ENCODE data around the gene TIMP4.

TIMP4 gene

GRCh38 chr3:12185172-12185710 is 26.5 kb upstream of the TIMP4 start:
- DNase-seq (ENCODE audit: low read depth in 2 of 2) = no peak

DNA sequence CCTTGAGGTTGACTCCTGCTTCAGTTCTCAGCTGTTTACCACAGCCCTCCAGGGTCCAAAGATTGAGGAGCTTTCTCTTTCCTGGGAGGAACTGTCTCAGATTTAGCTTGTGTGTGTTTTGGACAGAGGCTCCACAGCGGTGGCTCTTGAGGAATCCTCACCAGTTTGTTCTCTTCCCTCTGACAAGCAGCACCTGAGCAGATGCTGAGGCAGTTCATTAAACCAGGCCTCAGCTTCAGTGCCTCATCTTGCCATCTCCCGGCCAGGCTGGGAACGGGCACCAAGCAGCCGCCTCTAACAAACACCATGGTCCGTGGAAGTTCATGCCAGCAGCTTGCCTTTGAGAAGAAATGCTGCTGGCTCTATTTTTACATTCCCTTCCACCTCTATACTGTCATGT is 25.8 kb upstream of the TIMP4 start:
- no peak for DNase-seq (ENCODE audit: low read depth in 2 of 2)

- no peak for DNase-seq (ENCODE audit: low read depth in 2 of 2)
Measured at GRCh38 chr3:12182687-12183441, 24.2 kb upstream of the TIMP4 start.

DNA sequence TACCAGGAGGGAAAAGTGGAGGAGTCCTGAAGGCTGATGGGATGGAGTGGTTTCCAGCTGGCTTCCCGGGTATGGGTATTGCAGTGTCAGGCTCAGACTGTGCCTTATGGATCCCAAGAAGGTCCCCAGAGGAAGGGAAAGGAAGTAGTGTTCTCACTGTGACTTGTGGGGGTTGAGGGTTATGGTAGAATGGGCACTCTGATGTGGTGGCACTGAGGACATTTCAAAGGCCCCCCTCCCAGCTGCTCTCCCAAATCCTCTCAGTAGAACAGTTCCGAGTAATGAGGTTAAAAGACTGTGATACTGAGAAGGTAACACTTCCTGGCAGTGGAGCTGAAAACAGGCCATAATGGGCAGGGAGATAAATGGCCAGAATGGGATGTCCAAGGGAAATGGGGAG is 23.1 kb upstream of the TIMP4 start:
- DNase-seq (ENCODE audit: low read depth in 2 of 2) = no peak

DNA sequence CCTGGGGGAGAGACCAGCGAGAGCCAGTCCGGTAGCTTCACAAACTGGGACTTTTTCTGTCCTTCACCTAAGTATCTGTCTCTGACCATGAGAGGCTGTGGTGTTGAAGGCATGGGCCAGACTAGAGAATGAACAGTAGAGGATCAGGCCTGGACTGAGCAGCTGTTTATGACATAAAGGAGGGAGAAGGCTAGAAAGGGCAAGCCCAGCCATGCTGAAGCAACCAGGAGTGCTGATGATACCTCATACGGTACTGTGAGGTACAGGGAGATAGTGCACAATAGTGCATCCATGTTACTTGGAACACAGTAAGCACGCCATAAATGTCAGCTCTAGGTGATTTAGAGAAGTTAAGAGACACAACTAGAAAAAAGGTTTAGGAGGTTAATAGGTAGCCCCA is 22.6 kb upstream of the TIMP4 start:
- DNase-seq (ENCODE audit: low read depth in 2 of 2) = no peak

DNA sequence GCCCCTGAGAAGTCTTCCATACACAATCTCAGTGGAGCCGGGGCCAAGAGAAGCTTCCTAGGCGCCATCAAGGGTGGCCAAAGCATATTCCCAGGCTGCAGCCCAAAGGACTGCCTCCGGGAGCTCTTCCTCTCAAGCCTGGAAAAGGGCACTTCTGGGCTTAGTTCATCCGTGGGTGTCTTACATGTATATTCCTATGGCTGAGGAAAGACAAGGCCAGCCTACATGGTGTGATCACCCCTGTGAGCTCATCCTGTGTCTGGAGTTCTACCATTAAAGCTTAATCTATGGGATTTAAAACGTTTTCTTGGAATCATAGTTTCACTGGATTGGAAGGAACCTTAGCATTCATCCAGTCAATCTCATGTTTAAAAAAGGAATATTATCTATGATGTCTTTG is 21.9 kb upstream of the TIMP4 start:
- no peak for DNase-seq (ENCODE audit: low read depth in 2 of 2)

GRCh38 chr3:12180218-12180617 is 21.5 kb upstream of the TIMP4 start:
- DNase-seq (ENCODE audit: low read depth in 2 of 2) = no peak

- no peak for DNase-seq (ENCODE audit: low read depth in 2 of 2)
Measured at GRCh38 chr3:12179441-12179840, 20.7 kb upstream of the TIMP4 start.

- DNase-seq (ENCODE audit: low read depth in 2 of 2) = no peak
Measured at GRCh38 chr3:12178091-12178820, 19.5 kb upstream of the TIMP4 start.

GRCh38 chr3:12177126-12177525 is 18.4 kb upstream of the TIMP4 start:
- DNase-seq (ENCODE audit: low read depth in 2 of 2) = no peak

- DNase-seq (ENCODE audit: low read depth in 2 of 2) = no peak
Measured at GRCh38 chr3:12175844-12176453, 17.2 kb upstream of the TIMP4 start.

DNA sequence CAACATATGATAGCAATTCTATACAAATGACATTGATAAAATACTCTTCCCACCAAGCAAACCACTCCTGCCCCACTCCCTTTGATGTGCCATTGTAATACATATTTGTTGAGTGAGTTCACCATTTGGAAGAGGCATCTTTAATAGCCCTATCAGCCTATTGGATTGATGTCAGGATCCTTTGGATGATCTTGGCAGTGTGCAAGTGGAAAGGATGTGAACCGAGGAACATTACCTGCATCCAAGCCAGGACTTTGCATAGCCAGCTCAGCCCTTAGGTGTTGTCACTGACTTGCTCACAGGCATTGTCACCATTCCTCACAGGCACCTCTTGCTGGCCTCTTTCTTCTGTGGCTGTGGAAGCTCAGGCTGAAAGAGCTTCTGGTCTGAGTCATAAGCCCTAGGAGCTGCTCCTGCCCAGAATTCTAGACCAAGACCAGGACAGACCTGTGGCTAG is 16.5 kb upstream of the TIMP4 start:
- no peak for DNase-seq (ENCODE audit: low read depth in 2 of 2)

DNA sequence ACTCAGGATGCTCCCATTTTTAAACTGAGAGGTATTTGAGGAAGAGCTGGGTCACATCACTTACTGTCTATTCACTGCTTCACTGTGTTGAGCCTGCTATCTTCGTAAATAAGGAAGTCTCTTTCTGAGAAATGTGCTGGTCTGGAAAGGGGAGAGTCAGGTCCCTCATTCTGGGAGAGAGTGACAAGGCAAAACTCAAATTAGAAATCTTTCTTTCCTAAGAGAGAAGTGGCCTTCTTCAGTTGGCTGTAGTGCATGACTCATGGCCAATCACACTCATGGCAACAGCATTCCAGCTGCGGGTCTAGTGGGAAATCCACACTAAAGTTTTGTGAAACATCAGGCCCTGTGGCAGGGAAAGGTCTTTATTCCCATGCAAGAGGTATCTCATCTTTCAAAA is 11.5 kb upstream of the TIMP4 start:
- DNase-seq (ENCODE audit: low read depth in 2 of 2) = no peak

DNA sequence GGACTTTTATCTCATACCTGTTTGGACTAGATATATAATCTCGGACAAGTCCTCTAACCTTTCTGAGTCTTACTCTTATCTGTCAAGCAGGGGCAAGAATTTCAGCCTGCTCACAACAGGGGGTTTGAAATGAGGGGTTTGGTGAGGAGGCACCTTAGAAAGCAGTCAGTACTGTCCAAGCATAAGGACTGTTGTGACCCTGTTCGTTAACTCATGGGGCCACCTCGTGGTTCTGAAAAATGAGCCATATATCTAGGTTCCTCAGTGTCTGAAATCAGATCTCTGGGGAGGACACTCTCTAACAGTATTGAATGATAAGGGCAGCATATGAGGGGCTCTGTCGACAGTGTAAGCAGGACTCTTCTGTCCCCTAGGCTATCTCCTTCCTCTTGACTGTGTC is 7.2 kb upstream of the TIMP4 start:
- no peak for DNase-seq (ENCODE audit: low read depth in 2 of 2)

DNA sequence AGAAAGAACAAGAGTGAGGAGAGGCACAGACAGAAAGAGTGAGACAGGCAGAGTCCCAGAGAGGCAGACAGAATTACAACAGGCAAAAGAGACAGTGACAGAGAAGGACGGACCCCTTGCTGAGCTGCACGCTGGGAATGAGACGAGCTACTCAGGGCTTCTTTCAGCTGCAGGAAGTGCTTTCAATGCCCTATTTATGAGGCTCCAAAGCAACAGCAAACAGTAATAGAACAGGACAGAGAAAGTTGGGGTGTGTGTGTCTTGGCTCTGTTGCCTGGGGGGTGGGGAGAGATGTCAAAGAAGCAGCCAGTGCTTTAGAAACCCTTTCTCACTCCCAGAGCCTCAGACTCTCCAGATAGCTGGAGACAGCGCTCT is 502 bp upstream of the TIMP4 start:
- DNase-seq (ENCODE audit: low read depth in 2 of 2) = no peak

GRCh38 chr3:12157026-12157425 is 1.7 kb downstream of the TIMP4 start:
- DNase-seq (ENCODE audit: low read depth in 2 of 2) = no peak

GRCh38 chr3:12155828-12156227 is 2.9 kb downstream of the TIMP4 start:
- DNase-seq (ENCODE audit: low read depth in 2 of 2) = no peak

DNA sequence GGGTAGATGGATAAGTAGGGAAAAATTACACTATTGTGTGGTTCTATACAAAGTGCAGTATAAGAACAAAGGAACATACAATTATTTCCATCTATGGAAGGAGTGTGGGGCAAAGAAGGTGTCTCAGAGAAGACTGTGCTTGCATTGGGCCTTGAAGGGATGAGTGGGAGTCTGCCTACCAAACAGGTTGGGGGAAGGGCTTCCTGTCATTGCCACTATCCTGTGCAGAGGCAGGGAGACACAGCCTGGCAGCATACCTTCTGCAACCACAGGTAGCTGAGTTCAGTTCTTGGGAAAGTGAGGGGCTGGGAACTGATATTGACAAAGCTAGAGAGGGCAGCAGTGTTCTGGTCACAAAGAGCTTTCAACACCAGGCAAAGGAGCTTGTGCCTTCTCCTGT is 3.4 kb downstream of the TIMP4 start:
- DNase-seq (ENCODE audit: low read depth in 2 of 2) = no peak

DNA sequence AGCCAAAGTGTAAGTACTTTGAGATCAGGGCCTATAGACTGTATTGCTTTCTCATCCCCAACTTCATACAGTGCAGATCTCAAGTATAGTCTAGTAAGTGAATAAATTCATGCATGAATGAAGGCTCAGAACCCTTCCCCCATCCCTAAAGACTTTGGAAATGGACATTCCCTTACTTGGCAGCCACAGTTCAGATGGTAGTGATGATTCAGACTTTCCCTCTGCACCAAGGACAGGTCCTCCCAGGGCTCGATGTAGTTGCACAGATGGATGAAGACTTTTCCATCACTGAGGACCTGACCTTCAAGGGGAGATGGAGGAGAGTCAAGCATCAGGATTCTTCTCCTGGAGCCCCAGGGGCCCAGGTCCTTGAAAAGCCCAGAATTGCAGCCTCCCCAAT is 4.6 kb downstream of the TIMP4 start:
- DNase-seq (ENCODE audit: low read depth in 2 of 2) = no peak

GRCh38 chr3:12150112-12150511 is 8.6 kb downstream of the TIMP4 start:
- no peak for DNase-seq (ENCODE audit: low read depth in 2 of 2)

DNA sequence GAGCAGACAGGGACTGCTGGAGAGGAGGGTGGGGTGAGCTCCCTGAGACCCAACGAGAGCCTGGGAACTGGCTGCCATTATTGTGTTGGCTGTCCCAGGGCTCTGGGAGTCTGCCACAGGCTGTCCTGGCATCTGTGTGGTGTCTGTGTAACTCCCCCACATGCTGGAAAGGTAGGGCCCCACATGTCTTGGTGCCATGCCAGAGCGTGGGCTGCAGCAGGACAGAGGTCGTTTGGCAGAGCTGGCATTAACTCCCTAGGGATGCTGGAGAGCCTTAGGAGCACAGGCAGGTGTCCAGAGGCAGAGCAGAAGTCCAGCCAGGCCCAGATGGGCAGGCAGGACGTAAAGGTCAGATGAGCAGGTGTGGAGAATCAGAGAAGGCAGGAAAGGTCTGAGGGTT is 9.7 kb downstream of the TIMP4 start:
- DNase-seq (ENCODE audit: low read depth in 2 of 2) = no peak

DNA sequence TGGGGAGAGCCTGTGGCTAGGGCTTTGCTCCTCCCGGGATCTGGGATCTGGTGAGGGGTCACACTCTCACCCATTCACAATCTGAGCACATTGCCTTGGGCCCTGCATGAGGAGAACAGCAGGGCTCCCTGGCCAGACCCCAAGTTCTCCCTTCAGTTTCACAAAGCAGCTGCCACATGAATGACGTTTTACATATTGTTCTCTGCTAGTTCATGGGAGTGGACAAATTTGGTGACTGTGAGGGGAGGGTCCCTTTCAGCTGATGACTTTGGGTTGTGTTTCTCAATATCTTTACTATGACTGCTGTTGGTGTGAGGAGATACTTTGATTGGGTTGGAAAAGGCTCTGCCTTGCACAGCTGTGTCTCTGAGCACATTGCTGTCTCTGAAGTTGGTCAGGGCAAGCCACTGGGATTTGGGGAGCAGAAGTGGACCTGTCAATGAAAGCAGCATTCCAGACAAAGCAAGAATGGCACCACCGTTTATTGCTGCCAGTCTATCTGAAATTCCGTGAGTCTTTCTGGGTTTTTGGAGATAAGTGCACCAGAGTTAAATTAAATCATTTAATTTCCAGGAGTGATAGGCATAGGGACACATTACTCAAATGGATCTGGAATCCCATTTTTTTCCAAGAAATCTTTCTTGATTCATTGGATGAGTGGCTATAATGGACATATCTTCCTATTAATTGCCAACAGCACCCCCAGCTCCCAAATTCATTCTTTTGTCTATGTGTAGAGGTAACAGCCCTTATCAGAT is 10.3 kb downstream of the TIMP4 start:
- no peak for DNase-seq (ENCODE audit: low read depth in 2 of 2)
